ENCODE data around the gene FAM50A.

FAM50A gene

GRCh38 chrX:154462396-154462795 lies 18.5 kb downstream of the FAM50A start:
- Mint-ChIP-seq H3K27me3 (ENCODE audit: low read depth, poor library complexity) (peaks cover under 1% of the 10 kb centered on the region), H3K36me3 (ENCODE audit: low read depth) (peaks cover 14% of the 10 kb centered on the region), H3K9me3 (peaks cover 39% of the 10 kb centered on the region), H3K4me3 (no peak overlapping the region), H3K27ac (no peak overlapping the region), H3K4me1 (peaks cover 9% of the 10 kb centered on the region)
- DNase-seq: no peak
- no peak for TF ChIP-seq CTCF (IDR thresholded peaks at IDR 0.05)

- Mint-ChIP-seq H3K27ac (no peak overlapping the region), H3K9me3 (peaks cover 35% of the 10 kb centered on the region), H3K27me3 (ENCODE audit: low read depth, poor library complexity) (no peaks in the 10 kb centered on the region), H3K4me3 (no peak overlapping the region), H3K4me1 (peaks cover 7% of the 10 kb centered on the region), H3K36me3 (ENCODE audit: low read depth) (peaks cover 12% of the 10 kb centered on the region)
- TF ChIP-seq CTCF (IDR thresholded peaks at IDR 0.05): no peak
- no peak for DNase-seq
These were observed 19.8 kb downstream of the FAM50A start for GRCh38 chrX:154463611-154464220.

GRCh38 chrX:154464806-154465365 lies 20.9 kb downstream of the FAM50A start:
- Mint-ChIP-seq H3K4me1 (peaks cover 5% of the 10 kb centered on the region), H3K27me3 (ENCODE audit: low read depth, poor library complexity) (no peaks in the 10 kb centered on the region), H3K4me3 (no peak overlapping the region), H3K9me3 (peaks cover 29% of the 10 kb centered on the region), H3K27ac (no peak overlapping the region), H3K36me3 (ENCODE audit: low read depth) (peaks cover 12% of the 10 kb centered on the region)
- DNase-seq: no peak
- TF ChIP-seq CTCF (IDR thresholded peaks at IDR 0.05): no peak

- no peak overlapping the region for H3K4me3 Mint-ChIP-seq
- no peak for DNase-seq
- H3K9me3 Mint-ChIP-seq: peaks cover 35% of the 10 kb centered on the region
- no peak overlapping the region for H3K27ac Mint-ChIP-seq
- H3K27me3 Mint-ChIP-seq (ENCODE audit: low read depth, poor library complexity): no peaks in the 10 kb centered on the region
- TF ChIP-seq CTCF (IDR thresholded peaks at IDR 0.05): no peak
- peaks cover 12% of the 10 kb centered on the region for H3K36me3 Mint-ChIP-seq (ENCODE audit: low read depth)
- no peaks in the 10 kb centered on the region for H3K4me1 Mint-ChIP-seq
These were observed 21.7 kb downstream of the FAM50A start for GRCh38 chrX:154465601-154466000.

GRCh38 chrX:154466036-154466435 lies 22.1 kb downstream of the FAM50A start:
- Mint-ChIP-seq H3K4me1 (no peaks in the 10 kb centered on the region), H3K36me3 (ENCODE audit: low read depth) (peaks cover 12% of the 10 kb centered on the region), H3K4me3 (no peak overlapping the region), H3K27ac (no peak overlapping the region), H3K9me3 (peaks cover 38% of the 10 kb centered on the region), H3K27me3 (ENCODE audit: low read depth, poor library complexity) (no peaks in the 10 kb centered on the region)
- no peak for DNase-seq
- no peak for TF ChIP-seq CTCF (IDR thresholded peaks at IDR 0.05)

GRCh38 chrX:154466907-154467306 lies 23.0 kb downstream of the FAM50A start:
- Mint-ChIP-seq H3K4me1 (no peaks in the 10 kb centered on the region), H3K9me3 (peaks cover 30% of the 10 kb centered on the region), H3K4me3 (no peak overlapping the region), H3K27ac (no peak overlapping the region), H3K27me3 (ENCODE audit: low read depth, poor library complexity) (no peaks in the 10 kb centered on the region), H3K36me3 (ENCODE audit: low read depth) (peaks cover 7% of the 10 kb centered on the region)
- TF ChIP-seq CTCF (IDR thresholded peaks at IDR 0.05): no peak
- no peak for DNase-seq
